Measurements from ENCODE around the gene TMEM127. TPM values are rescaled to one million over a fixed set of nuclear protein-coding genes. Genes with fewer than 3 reads are reported as not detected.
"Not testable (repeated sequence)": the region's sequence is repeated elsewhere in the genome, so short reads cannot be mapped to it uniquely, and the experiment has no call there.

TMEM127 gene
- 92.7 TPM for total RNA-seq
- long read RNA-seq, full-length matches to known transcripts: 83 of 162 reads
- long read RNA-seq, partial matches to known transcripts: 11 of 162 reads
- long read RNA-seq, other reads (novel, unspliced or antisense): 68 of 162 reads

GRCh38 chr2:96265840-96266679 lies at the start of gene TMEM127, which contains the start of gene CIAO1:
TSS of gene TMEM127 (minus strand) at chr2:96265997. CDS start at chr2:96265381, 616 bp downstream.
TSS of gene CIAO1 (plus strand) at chr2:96266225. CDS start at chr2:96266351, 126 bp downstream.
- peak; percentile 100 for DNase-seq (ENCODE audit: low spot score)
- intact Hi-C loops (cut with DNase I): loop anchor here (1.0 to 10.0 kb wide), 4 partner anchors 39 to 251 kb away; partner anchors contain the start of genes DUSP2, SNRNP200 and STARD7

GRCh38 chr2:96315005-96315399 lies 49.2 kb upstream of the TMEM127 start:
- DNase-seq (ENCODE audit: low spot score): no peak
- intact Hi-C loops (cut with DNase I): no loop called here

- no peak for DNase-seq (ENCODE audit: low spot score)
- intact Hi-C loops (cut with DNase I): loop anchor here (5.0 to 10.0 kb wide), 2 partner anchors 97 to 199 kb away; partner anchors contain the start of gene NEURL3
Observed at GRCh38 chr2:96308248-96308647, 42.5 kb upstream of the TMEM127 start.

- intact Hi-C loops (cut with DNase I): loop anchor here (2.0 to 10.0 kb wide), 3 partner anchors 28 to 201 kb away; partner anchors contain the start of genes NCAPH and NEURL3
- DNase-seq (ENCODE audit: low spot score): no peak
Observed at GRCh38 chr2:96306370-96306769, 40.6 kb upstream of the TMEM127 start.

GRCh38 chr2:96305979-96306308 lies 40.1 kb upstream of the TMEM127 start:
- intact Hi-C loops (cut with DNase I): loop anchor here (2.0 to 10.0 kb wide), 4 partner anchors 29 to 201 kb away; partner anchors contain the start of genes CIAO1, NCAPH and NEURL3
- no peak for DNase-seq (ENCODE audit: low spot score)

- peak; percentile 95 for DNase-seq (ENCODE audit: low spot score)
- intact Hi-C loops (cut with DNase I): loop anchor here (2.0 to 10.0 kb wide), 3 partner anchors 39 to 202 kb away; partner anchors contain the start of genes CIAO1 and NEURL3
Observed at GRCh38 chr2:96305091-96305978, 39.5 kb upstream of the TMEM127 start, which contains the start of gene SNRNP200. TSS of gene SNRNP200 (minus strand) at chr2:96305546. CDS start at chr2:96305437, 109 bp downstream.

- no peak for DNase-seq (ENCODE audit: low spot score)
- intact Hi-C loops (cut with DNase I): loop anchor here (2.0 to 10.0 kb wide), 3 partner anchors 38 to 203 kb away; partner anchors contain the start of genes CIAO1 and NEURL3
Observed at GRCh38 chr2:96304606-96305005, 38.8 kb upstream of the TMEM127 start.

GRCh38 chr2:96301865-96302264 lies 36.1 kb upstream of the TMEM127 start:
- DNase-seq (ENCODE audit: low spot score): no peak
- intact Hi-C loops (cut with DNase I): loop anchor here (10.0 kb wide), 1 partner anchor 103 kb away; no protein-coding TSS in a partner anchor

- DNase-seq (ENCODE audit: low spot score): no peak
- intact Hi-C loops (cut with DNase I): no loop called here
Observed at GRCh38 chr2:96296925-96297324, 31.1 kb upstream of the TMEM127 start.

- DNase-seq (ENCODE audit: low spot score); intact Hi-C loops (cut with DNase I): not testable (repeated sequence)
Observed at GRCh38 chr2:96294271-96294670, 28.5 kb upstream of the TMEM127 start.

- intact Hi-C loops (cut with DNase I): no loop called here
- no peak for DNase-seq (ENCODE audit: low spot score)
Observed at GRCh38 chr2:96291751-96292150, 26.0 kb upstream of the TMEM127 start.

GRCh38 chr2:96287273-96287856 lies 21.6 kb upstream of the TMEM127 start:
- no peak for DNase-seq (ENCODE audit: low spot score)
- intact Hi-C loops (cut with DNase I): no loop called here

- intact Hi-C loops (cut with DNase I): no loop called here
- no peak for DNase-seq (ENCODE audit: low spot score)
Observed at GRCh38 chr2:96276787-96277499, 11.1 kb upstream of the TMEM127 start.

- intact Hi-C loops (cut with DNase I): no loop called here
- no peak for DNase-seq (ENCODE audit: low spot score)
Observed at GRCh38 chr2:96274355-96275056, 8.7 kb upstream of the TMEM127 start.

- intact Hi-C loops (cut with DNase I): no loop called here
- DNase-seq (ENCODE audit: low spot score): no peak
Observed at GRCh38 chr2:96273763-96274162, 8.0 kb upstream of the TMEM127 start.

GRCh38 chr2:96271995-96272394 lies 6.2 kb upstream of the TMEM127 start:
- DNase-seq (ENCODE audit: low spot score): no peak
- intact Hi-C loops (cut with DNase I): no loop called here

GRCh38 chr2:96267159-96267971 lies 1.6 kb upstream of the TMEM127 start:
- intact Hi-C loops (cut with DNase I): loop anchor here (2.0 to 10.0 kb wide), 3 partner anchors 37 to 253 kb away; partner anchors contain the start of genes DUSP2 and SNRNP200
- DNase-seq (ENCODE audit: low spot score): no peak

Data from cardiac septum (tissue), 1 donor.